HepG2 (cell line): ENCODE measurements around the gene PPP2R2D. TPM values are rescaled to one million over a fixed set of nuclear protein-coding genes. Genes with fewer than 3 reads are reported as not detected.
A peak's percentile ranks its signal among the peaks of the same experiment; 100 is the strongest.

Experiments used
- ARID3A ChIP-seq: IDR thresholded peaks from 2 replicates; pipeline ENCODE4 v1.6.1; 2012; ENCODE audit warnings: low read depth, low read length, improper control_type of control experiment
- BHLHE40 ChIP-seq: IDR thresholded peaks from 2 replicates; pipeline ENCODE4 v1.6.1; 2011; ENCODE audit warnings: low read length, improper control_type of control experiment
- PAX8 ChIP-seq: sonication (generic); formaldehyde crosslinking; IDR thresholded peaks from 2 replicates; pipeline ENCODE4 v1.8.0; 2022; ENCODE audit warnings: mild to moderate bottlenecking, missing genetic modification reagents, borderline replicate concordance
- POGK ChIP-seq: sonication (generic); formaldehyde crosslinking; conservative IDR thresholded peaks from 2 replicates; pipeline ENCODE4 v1.8.0; 2022; ENCODE audit warnings: mild to moderate bottlenecking, moderate library complexity, missing genetic modification reagents
- RARA ChIP-seq: IDR thresholded peaks from 2 replicates; pipeline ENCODE4 v1.6.1; 2016; ENCODE audit warnings: missing genetic modification reagents, missing compliant biosample characterization
- ZNF251 ChIP-seq: sonication (generic); formaldehyde crosslinking; IDR thresholded peaks from 2 replicates; pipeline ENCODE4 v1.9.0; 2021; ENCODE audit warnings: mild to moderate bottlenecking, missing genetic modification reagents
- ZNF335 ChIP-seq: sonication (generic); formaldehyde crosslinking; IDR thresholded peaks from 2 replicates; pipeline ENCODE4 v1.4.0; 2020; ENCODE audit warnings: missing genetic modification reagents
- polyA plus RNA-seq, 8 experiments: library from polyadenylated mRNA; depleted of rRNA in 3 of 8; stranded (reverse) in 7 of 8; unstranded in 1 of 8; fragments of >200 nt; fragmentation: Illumina TruSeq in 4 of 8; extraction: Trizol in 4 of 8; gene quantifications; 2 replicates each; pipeline versions ENCODE4 v1.2.1 to v1.2.3, GENCODE V29; 2011 to 2016; ENCODE audit warnings: low read depth in 4 of 8, missing spikeins in 1 of 8, mixed read lengths in 1 of 8; ENCODE audit not compliant: insufficient read depth in 1 of 8
- total RNA-seq, 5 experiments: library from RNA; depleted of rRNA; stranded (reverse); fragments of >200 nt; fragmentation: Illumina TruSeq; extraction: Trizol; gene quantifications; 2 replicates each; pipeline ENCODE4 v1.2.3, GENCODE V29; 2016; ENCODE audit warnings: low read depth in 1 of 5

Gene PPP2R2D
- total and polyA plus RNA-seq, 2 of the 13 experiments (the other 11 are each of a cell fraction or from before 2014, with no cell fraction given), result 32.7 to 33.2 TPM

GRCh38 chr10:131891929-131892805, 8.6 kb upstream of the PPP2R2D start (continued):
- TF ChIP-seq RARA (CRISPR knock-in tag) (no peak), POGK (CRISPR knock-in tag) (no peak), ZNF335 (CRISPR knock-in tag) (no peak), PAX8 (CRISPR knock-in tag) (no peak), BHLHE40 (no peak), ARID3A (peak; percentile 37; the same call in 1 of the 2 replicates), ZNF251 (CRISPR knock-in tag) (no peak)
